ENCODE results near the gene HSPB9.

The HSPB9 gene

GRCh38 chr17:42146911-42147607 lies 24.5 kb downstream of the HSPB9 start:
- DNase-seq, result no peak

DNA sequence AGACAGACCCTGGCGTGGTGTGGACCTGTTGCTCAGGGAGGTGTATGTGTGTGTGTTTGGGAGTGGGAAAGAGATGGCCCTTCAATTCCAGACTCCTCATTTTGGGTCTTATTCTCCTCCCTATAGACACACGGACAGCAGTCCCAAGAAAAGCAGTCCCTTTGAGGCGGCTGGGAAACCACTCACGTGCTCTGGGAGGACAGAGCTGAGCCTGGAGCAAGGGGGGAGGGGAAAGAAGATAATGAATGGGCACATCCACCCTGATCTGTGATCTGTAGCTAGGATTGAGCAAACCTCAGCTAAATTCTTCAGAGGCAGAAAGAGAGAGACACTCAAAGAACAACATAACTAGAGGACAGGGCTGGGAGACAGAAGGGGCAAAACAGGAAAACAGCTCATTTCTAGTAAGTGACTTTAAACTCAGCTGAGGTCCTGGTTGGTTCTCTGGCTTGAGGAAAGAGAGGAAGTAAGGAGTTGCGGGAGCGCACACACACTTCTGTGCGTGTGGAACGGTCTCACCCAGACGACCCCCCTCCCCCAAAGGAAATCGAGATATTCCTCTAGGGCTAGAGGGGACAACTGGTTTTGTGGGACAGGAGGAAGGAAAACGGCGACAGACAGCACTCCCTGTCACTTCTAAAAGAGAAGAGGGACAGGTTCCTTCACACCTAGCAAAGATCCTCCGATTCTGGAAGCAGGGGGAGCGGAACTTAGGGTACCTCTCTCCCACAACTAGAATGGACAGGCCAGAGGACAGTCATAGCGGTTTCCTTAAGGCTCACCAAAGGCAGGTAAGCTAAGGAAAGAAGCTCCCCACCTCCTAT lies 31.5 kb downstream of the HSPB9 start:
- DNase-seq, result no peak

DNA sequence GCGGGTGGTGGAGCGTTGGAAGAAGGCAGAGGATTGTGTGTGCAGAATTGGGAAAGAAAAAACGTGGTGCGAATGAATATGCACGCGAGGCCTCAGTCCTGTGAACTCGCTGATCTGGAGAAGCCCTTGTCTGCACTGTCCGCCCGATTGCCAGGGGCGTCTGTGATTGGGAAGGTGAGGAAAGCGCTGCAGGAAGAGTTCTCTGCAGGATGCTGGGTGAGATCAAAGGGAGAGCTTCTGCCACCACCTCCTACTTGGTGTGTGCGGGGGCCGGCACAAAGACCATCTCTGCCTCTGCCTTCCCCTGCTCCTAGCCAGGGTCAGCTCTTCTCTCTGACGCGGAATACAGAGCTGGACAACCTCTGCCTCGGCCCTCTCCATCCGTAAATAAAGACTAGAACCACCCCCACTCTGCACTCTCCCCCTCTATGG lies 33.0 kb downstream of the HSPB9 start:
- no peak for DNase-seq

- no peak for DNase-seq
These were observed 37.4 kb downstream of the HSPB9 start for GRCh38 chr17:42159796-42160530.

GRCh38 chr17:42160531-42160910 lies 37.9 kb downstream of the HSPB9 start:
- DNase-seq, result no peak

- no peak for DNase-seq
These were observed 40.5 kb downstream of the HSPB9 start for GRCh38 chr17:42163113-42163512.

- no peak for DNase-seq
These were observed 41.2 kb downstream of the HSPB9 start for GRCh38 chr17:42163696-42164407.

- DNase-seq, result no peak
These were observed 43.1 kb downstream of the HSPB9 start for GRCh38 chr17:42165751-42166150.

DNA sequence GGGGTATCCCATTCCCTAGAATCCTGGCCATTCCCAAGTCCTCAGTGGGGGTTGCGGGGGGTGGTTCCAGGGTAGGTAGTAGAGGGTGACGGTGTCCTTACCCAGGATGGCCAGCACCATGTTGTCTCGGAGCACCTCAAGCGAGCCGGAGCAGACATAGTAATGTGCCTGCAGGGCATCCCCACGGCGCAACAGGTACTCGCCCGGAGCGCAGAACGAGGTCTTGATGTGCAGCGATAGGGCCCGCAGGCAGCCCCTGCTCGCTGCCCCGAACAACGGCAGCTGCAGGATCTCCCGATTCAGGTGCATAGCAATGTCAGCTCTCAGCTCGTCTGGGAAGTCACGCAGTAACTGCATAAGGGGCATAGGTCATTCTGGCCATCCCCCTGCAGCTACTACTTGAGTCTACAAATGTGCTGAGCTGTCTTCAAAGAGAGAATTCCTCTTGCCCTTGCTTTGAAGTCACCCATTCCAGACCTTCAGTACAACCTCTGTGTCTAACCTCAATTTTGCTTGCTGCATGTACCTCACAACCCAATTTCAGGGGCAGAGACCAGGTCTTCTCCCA lies 43.7 kb downstream of the HSPB9 start:
- no peak for DNase-seq

DNA sequence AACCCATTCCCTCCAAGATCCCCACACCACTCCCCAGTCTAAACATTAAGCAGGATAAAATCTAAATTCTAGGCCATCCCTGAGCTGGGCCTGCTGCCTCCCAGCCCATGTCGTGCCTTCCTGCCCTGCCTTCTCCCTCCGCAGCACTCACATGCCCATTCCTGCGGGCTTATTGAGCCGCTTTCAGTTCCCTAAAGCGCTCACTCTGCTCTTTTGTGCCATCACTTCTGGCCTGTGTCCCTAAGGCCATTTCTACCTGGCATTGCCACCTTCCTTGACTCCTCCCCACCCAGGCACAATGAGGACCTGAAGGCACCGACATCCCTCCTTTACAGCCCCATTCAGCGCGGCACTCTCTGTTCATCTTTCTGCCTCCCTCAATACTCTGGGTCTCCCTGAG lies 45.2 kb downstream of the HSPB9 start:
- no peak for DNase-seq

DNA sequence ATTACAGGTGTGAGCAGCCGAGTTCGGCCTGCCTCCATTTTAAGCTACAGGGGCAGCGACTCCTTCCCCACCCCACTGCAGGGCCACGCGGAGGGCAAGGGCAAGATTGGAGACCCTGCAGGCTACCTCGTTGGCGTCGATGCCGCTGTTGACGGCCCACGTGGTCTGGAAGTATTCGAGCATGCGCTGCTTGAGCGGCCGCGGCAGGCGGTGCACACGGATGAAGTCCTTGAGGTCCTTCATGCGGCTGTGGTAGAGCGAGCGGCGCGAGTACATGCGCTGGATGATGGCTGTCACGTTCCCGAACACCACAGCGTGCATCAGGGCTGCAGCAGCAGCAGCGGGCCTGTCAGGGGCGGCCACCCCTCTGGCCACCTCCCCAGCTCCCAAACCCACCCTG lies 46.7 kb downstream of the HSPB9 start:
- DNase-seq, result no peak

DNA sequence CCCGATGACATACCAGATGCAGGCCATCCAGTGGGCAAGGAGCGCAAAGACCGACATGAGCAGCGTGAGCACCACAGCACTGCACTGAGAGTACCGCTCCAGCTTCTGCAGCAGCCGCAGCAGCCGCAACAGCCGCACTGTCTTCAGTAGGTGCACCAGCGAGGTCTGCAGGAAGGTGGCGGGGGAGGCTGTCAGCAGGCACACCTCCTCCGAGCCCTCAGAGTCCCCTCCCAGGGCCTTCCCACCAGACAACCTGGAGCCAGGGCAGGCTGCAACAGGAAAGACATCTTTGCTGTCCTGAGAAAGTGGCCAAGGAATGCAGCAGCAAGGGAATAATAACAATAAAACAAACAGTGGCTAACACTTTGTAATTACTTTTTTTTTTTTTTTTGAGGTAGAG lies 49.2 kb downstream of the HSPB9 start:
- DNase-seq, result no peak

All from NCI-H2029 treated with DMSO at 0.1 percent for 48 hours (cell line).